ENCODE data around the gene DDX39B. TPM values are rescaled to one million over a fixed set of nuclear protein-coding genes. Genes with fewer than 3 reads are reported as not detected.

Gene DDX39B
- total RNA-seq, 1 donor from 2014 or later: 230 TPM

- DNase-seq (ENCODE audit: low spot score): peak; percentile 2
Observed at GRCh38 chr6:31559606-31559957, 17.8 kb upstream of the DDX39B start.

GRCh38 chr6:31558631-31559500 is 17.1 kb upstream of the DDX39B start:
- Mint-ChIP-seq H3K9me3 (ENCODE audit: low read depth) (no peaks in the 10 kb centered on the region), H3K36me3 (ENCODE audit: low read depth) (peaks cover 22% of the 10 kb centered on the region), H3K27ac (ENCODE audit: unreplicated experiment) (peak overlapping the region; percentile 17), H3K4me3 (ENCODE audit: unreplicated experiment) (no peak overlapping the region), H3K27me3 (ENCODE audit: low read depth) (no peaks in the 10 kb centered on the region), H3K4me1 (ENCODE audit: low read depth) (peaks cover 34% of the 10 kb centered on the region)
- peak; percentile 64 for DNase-seq (ENCODE audit: low spot score)
- no peak for TF ChIP-seq CTCF (IDR thresholded peaks at IDR 0.05)

More at GRCh38 chr6:31559606-31559957, 17.8 kb upstream of the DDX39B start:
- Mint-ChIP-seq H3K27me3 (ENCODE audit: low read depth) (no peaks in the 10 kb centered on the region), H3K4me1 (ENCODE audit: low read depth) (peaks cover 31% of the 10 kb centered on the region), H3K36me3 (ENCODE audit: low read depth) (peaks cover 22% of the 10 kb centered on the region), H3K27ac (ENCODE audit: unreplicated experiment) (peak overlapping the region; percentile 86), H3K4me3 (ENCODE audit: unreplicated experiment) (no peak overlapping the region), H3K9me3 (ENCODE audit: low read depth) (no peaks in the 10 kb centered on the region)
- TF ChIP-seq CTCF (IDR thresholded peaks at IDR 0.05): no peak

GRCh38 chr6:31558318-31558625 is 16.5 kb upstream of the DDX39B start:
- Mint-ChIP-seq H3K4me1 (ENCODE audit: low read depth) (peaks cover 34% of the 10 kb centered on the region), H3K36me3 (ENCODE audit: low read depth) (peaks cover 22% of the 10 kb centered on the region), H3K27me3 (ENCODE audit: low read depth) (no peaks in the 10 kb centered on the region), H3K9me3 (ENCODE audit: low read depth) (no peaks in the 10 kb centered on the region), H3K27ac (ENCODE audit: unreplicated experiment) (peak overlapping the region; percentile 22), H3K4me3 (ENCODE audit: unreplicated experiment) (no peak overlapping the region)
- DNase-seq (ENCODE audit: low spot score): no peak
- TF ChIP-seq CTCF (IDR thresholded peaks at IDR 0.05): no peak

GRCh38 chr6:31557443-31558317 is 15.9 kb upstream of the DDX39B start:
- Mint-ChIP-seq H3K27ac (ENCODE audit: unreplicated experiment) (no peak overlapping the region), H3K27me3 (ENCODE audit: low read depth) (no peaks in the 10 kb centered on the region), H3K4me1 (ENCODE audit: low read depth) (peaks cover 29% of the 10 kb centered on the region), H3K4me3 (ENCODE audit: unreplicated experiment) (no peak overlapping the region), H3K36me3 (ENCODE audit: low read depth) (peaks cover 23% of the 10 kb centered on the region), H3K9me3 (ENCODE audit: low read depth) (no peaks in the 10 kb centered on the region)
- peak; percentile 86 for DNase-seq (ENCODE audit: low spot score)
- no peak for TF ChIP-seq CTCF (IDR thresholded peaks at IDR 0.05)

GRCh38 chr6:31556307-31556706 is 14.5 kb upstream of the DDX39B start:
- Mint-ChIP-seq H3K9me3 (ENCODE audit: low read depth) (no peaks in the 10 kb centered on the region), H3K27ac (ENCODE audit: unreplicated experiment) (no peak overlapping the region), H3K27me3 (ENCODE audit: low read depth) (no peaks in the 10 kb centered on the region), H3K4me3 (ENCODE audit: unreplicated experiment) (no peak overlapping the region), H3K4me1 (ENCODE audit: low read depth) (peaks cover 29% of the 10 kb centered on the region), H3K36me3 (ENCODE audit: low read depth) (peaks cover 26% of the 10 kb centered on the region)
- peak; percentile 50 for DNase-seq (ENCODE audit: low spot score)
- no peak for TF ChIP-seq CTCF (IDR thresholded peaks at IDR 0.05)

Measured in chondrocyte (in vitro differentiated cells).